ENCODE results near the gene TOGARAM2. TPM values are rescaled to one million over a fixed set of nuclear protein-coding genes. Genes with fewer than 3 reads are reported as not detected.

Gene TOGARAM2
- total and polyA plus RNA-seq, 2 donors = 0.90 to 3.3 TPM

DNA sequence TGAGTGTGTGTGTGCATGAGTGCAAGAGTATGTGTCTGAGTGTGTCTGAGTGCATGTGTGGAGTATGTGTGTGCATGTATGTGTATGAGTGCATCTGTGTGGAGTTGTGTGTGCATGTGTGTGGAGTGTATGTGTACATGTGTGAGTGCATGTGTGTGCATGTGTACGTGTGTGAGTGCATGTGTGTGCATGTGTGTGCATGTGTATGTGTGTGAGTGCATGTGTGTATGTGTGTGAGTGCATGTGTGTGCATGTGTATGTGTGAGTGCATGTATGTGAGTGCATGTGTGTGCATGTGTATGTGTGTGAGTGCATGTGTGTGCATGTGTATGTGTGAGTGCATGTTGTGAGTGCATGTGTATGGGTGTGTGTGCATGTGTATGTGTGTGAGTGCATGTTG lies 23.7 kb downstream of the TOGARAM2 start:
- Histone ChIP-seq H3K4me3 (ENCODE audit: low read length in 2 of 2) (no peak overlapping the region), H3K36me3 (ENCODE audit: control insufficient read depth in 2 of 2, insufficient read depth in 2 of 2, low read length in 1 of 2) (no peaks in the 10 kb centered on the region), H3K4me1 (ENCODE audit: control insufficient read depth in 2 of 2, insufficient read depth in 2 of 2, low read length in 2 of 2) (peaks cover 34 to 40% of the 10 kb centered on the region in 2 donors), H3K9me3 (ENCODE audit: control insufficient read depth in 2 of 2, insufficient read depth in 1 of 2, low read length in 1 of 2) (peaks cover 0 to 1% of the 10 kb centered on the region in 2 donors), H3K27ac (ENCODE audit: low read depth in 1 of 2, low read length in 1 of 2) (no peak overlapping the region), H3K27me3 (ENCODE audit: control insufficient read depth in 2 of 2, insufficient read depth in 1 of 2, low read length in 1 of 2) (no peaks in the 10 kb centered on the region)
- 0% methylated on average over 1 of the region's 1 CpG for WGBS
- no peak for DNase-seq (ENCODE audit: low read depth in 6 of 9, low spot score in 9 of 9)

DNA sequence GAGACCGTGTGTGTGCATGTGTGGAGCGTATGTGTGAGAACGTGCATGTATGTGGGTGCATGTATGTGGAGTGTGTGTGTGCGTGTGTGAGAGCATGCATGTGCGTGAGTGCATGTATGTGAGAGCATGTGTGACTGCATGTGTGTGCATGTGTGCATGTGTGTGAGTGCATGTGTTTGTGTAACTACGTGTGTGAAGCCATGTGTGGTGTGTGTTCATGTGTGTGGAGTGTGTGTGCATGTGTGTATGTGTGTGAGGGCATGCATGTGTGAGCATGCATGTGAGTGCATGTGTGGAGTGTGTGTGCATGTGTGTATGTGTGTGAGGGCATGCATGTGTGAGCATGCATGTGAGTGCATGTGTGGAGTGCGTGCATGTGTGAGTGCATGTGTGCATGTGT lies 24.2 kb downstream of the TOGARAM2 start:
- Histone ChIP-seq H3K27me3 (ENCODE audit: control insufficient read depth in 2 of 2, insufficient read depth in 1 of 2, low read length in 1 of 2) (no peaks in the 10 kb centered on the region), H3K36me3 (ENCODE audit: control insufficient read depth in 2 of 2, insufficient read depth in 2 of 2, low read length in 1 of 2) (no peaks in the 10 kb centered on the region), H3K27ac (ENCODE audit: low read depth in 1 of 2, low read length in 1 of 2) (no peak overlapping the region), H3K9me3 (ENCODE audit: control insufficient read depth in 2 of 2, insufficient read depth in 1 of 2, low read length in 1 of 2) (peaks cover 0 to 1% of the 10 kb centered on the region in 2 donors), H3K4me1 (ENCODE audit: control insufficient read depth in 2 of 2, insufficient read depth in 2 of 2, low read length in 2 of 2) (peaks cover 34 to 40% of the 10 kb centered on the region in 2 donors), H3K4me3 (ENCODE audit: low read length in 2 of 2) (no peak overlapping the region)
- 72% methylated on average over 7 of the region's 7 CpGs for WGBS
- no peak for DNase-seq (ENCODE audit: low read depth in 6 of 9, low spot score in 9 of 9)

DNA sequence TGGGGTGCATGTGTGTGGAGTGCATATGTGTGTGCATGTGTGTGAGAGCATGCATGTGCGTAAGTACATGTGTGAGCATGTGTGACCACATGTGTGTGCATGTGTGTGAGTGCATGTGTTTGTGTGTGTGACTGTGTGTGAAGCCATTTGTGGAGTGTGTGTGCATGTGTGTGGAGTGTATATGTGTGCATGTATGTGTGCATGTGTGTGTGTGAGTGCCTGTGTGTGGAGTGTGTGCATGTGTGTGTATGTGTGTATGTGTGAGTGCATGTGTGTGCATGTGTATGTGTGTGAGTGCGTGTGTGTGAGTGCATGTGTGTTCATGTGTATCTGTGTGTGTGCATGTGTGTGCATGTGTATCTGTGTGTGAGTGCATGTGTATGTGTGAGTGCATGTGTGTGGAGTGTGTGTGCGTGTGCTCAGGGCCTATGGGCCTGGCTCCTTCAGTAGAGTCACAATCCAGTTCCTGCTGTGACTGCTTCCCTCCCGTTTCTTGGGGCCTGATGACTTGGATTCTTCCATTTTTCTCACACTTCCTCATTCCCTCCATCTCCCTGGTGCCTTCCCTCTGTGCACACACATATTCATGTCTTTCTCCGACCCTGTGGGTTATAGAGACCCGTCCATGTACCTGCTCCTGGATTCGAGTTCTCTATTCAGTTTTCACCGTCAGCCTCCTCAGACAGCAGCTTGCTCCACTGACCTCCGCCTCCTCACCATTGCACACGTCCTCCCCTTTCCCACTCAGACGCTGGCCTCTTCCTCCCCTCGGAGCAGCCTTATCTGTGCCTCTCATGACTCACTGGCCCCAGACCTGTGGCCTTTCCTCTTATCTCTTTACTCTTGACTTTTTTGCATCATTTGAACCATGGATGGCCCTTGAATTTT lies 25.2 kb downstream of the TOGARAM2 start:
- DNase-seq (ENCODE audit: low read depth in 6 of 9, low spot score in 9 of 9) = no peak
- 81% methylated on average over 12 of the region's 12 CpGs for WGBS
- no peak overlapping the region for H3K4me3 ChIP-seq (ENCODE audit: low read length in 2 of 2)

DNA sequence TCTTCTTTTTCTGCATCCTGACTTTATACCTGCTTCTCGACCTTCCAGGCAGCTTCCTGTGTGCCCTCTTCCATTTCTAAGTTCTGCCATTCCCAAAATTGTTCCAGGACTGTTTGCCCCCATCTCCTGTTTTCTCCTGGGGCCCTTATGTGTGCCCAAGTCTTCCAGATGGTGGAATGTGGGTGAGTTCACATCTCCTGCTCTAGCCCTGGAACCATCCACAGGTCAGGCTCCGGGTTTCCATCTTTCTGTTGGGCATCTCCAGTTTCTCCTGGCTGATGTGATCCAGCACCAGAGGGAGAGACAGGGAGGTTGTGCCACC lies 25.8 kb downstream of the TOGARAM2 start:
- no peaks in the 10 kb centered on the region for H3K27me3 ChIP-seq (ENCODE audit: control insufficient read depth in 2 of 2, insufficient read depth in 1 of 2, low read length in 1 of 2)
- H3K4me1 ChIP-seq (ENCODE audit: control insufficient read depth in 2 of 2, insufficient read depth in 2 of 2, low read length in 2 of 2) = peaks cover 38 to 40% of the 10 kb centered on the region in 2 donors
- no peaks in the 10 kb centered on the region for H3K36me3 ChIP-seq (ENCODE audit: control insufficient read depth in 2 of 2, insufficient read depth in 2 of 2, low read length in 1 of 2)
- H3K4me3 ChIP-seq (ENCODE audit: low read length in 2 of 2) = no peak overlapping the region
- peaks cover 0 to 1% of the 10 kb centered on the region in 2 donors for H3K9me3 ChIP-seq (ENCODE audit: control insufficient read depth in 2 of 2, insufficient read depth in 1 of 2, low read length in 1 of 2)
- no peak overlapping the region for H3K27ac ChIP-seq (ENCODE audit: low read depth in 1 of 2, low read length in 1 of 2)
- no peak for DNase-seq (ENCODE audit: low read depth in 6 of 9, low spot score in 9 of 9)
- 96% methylated on average over 2 of the region's 2 CpGs for WGBS

More for the DNA sequence above, 25.2 kb downstream of the TOGARAM2 start:
- peaks cover 38 to 40% of the 10 kb centered on the region in 2 donors for H3K4me1 ChIP-seq (ENCODE audit: control insufficient read depth in 2 of 2, insufficient read depth in 2 of 2, low read length in 2 of 2)
- H3K9me3 ChIP-seq (ENCODE audit: control insufficient read depth in 2 of 2, insufficient read depth in 1 of 2, low read length in 1 of 2) = peaks cover 0 to 1% of the 10 kb centered on the region in 2 donors
- no peak overlapping the region for H3K27ac ChIP-seq (ENCODE audit: low read depth in 1 of 2, low read length in 1 of 2)
- H3K36me3 ChIP-seq (ENCODE audit: control insufficient read depth in 2 of 2, insufficient read depth in 2 of 2, low read length in 1 of 2) = no peaks in the 10 kb centered on the region
- H3K27me3 ChIP-seq (ENCODE audit: control insufficient read depth in 2 of 2, insufficient read depth in 1 of 2, low read length in 1 of 2) = no peaks in the 10 kb centered on the region

DNA sequence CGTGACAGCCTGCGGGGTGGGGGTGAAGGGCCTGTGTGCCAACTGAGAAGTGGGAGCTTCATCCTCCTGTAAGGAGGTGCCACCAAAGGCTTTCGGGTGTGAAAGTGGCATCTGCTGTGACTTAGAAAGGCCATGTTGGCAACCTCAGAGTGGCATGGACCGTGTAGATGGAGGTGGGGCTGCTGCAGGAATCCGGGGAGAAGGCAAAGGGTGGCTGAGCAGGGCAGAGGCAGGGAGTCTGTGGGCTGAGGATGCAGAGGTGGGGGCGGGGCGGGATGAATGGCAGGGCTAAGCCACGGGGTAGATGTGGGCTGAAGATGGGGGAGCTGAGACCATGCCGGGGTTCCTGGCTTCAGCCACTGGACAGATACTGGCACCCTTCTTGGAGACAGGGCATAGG lies 28.2 kb downstream of the TOGARAM2 start:
- Histone ChIP-seq H3K36me3 (ENCODE audit: control insufficient read depth in 2 of 2, insufficient read depth in 2 of 2, low read length in 1 of 2) (no peaks in the 10 kb centered on the region), H3K4me3 (ENCODE audit: low read length in 2 of 2) (no peak overlapping the region), H3K9me3 (ENCODE audit: control insufficient read depth in 2 of 2, insufficient read depth in 1 of 2, low read length in 1 of 2) (peaks cover 0 to 1% of the 10 kb centered on the region in 2 donors), H3K27ac (ENCODE audit: low read depth in 1 of 2, low read length in 1 of 2) (peak overlapping the region; percentile 85 to 89), H3K4me1 (ENCODE audit: control insufficient read depth in 2 of 2, insufficient read depth in 2 of 2, low read length in 2 of 2) (peaks cover 53 to 58% of the 10 kb centered on the region in 2 donors), H3K27me3 (ENCODE audit: control insufficient read depth in 2 of 2, insufficient read depth in 1 of 2, low read length in 1 of 2) (no peaks in the 10 kb centered on the region)
- 88% methylated on average over 9 of the region's 9 CpGs for WGBS
- DNase-seq (ENCODE audit: low read depth in 6 of 9, low spot score in 9 of 9) = peak in 1 of 9 donors; percentile 17

DNA sequence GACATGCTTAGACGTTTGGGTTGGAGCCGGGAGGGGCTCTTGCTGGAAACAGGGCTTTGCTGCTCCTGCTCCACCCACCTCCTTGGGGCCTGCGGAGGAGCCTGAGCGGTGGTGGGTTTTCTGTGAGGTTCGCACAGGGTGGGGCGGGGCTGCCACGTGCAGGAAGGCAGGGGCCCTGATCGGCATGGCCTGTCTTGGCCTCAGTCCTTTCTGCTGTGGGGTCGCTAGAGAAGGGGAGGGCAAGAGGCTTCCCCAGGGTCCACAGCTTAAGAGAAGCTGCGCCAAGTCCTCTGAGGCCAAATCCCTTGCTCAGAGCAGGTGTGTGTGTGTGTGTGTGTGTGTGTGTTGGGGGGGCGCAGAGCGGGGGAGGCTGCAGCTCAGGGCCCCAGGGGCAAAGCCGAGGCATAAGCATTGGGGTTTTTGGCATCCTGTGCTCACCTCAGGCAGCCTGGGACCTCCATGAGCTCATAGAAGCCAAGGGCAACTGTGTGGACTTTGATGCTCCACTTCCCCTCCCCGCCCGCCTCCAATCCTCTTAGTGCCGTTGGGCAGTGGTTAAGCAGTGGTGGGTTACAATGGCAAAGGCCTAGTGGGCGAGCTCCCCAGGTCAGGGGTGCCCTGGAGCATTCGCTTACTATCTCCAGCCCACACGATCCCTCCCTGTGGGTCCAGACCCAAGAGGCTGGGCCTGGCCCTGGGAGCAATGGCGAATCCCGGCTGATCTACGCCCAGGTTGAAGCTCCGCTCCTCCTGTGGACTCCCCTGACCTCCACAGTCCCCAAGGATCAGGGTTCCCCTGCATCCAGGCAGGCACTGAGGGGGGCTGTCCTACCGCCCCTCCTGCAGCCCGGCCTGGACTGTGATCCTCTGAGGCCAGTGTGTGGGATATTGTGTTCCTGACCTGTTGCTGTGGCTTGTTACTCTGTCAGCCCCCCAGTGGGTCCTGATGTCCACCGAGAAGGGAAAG lies 28.9 kb downstream of the TOGARAM2 start:
- WGBS = 52% methylated on average over 26 of the region's 26 CpGs
- peaks cover 60 to 65% of the 10 kb centered on the region in 2 donors for H3K4me1 ChIP-seq (ENCODE audit: control insufficient read depth in 2 of 2, insufficient read depth in 2 of 2, low read length in 2 of 2)
- H3K27ac ChIP-seq (ENCODE audit: low read depth in 1 of 2, low read length in 1 of 2) = peak overlapping the region; percentile 85 to 89
- no peaks in the 10 kb centered on the region for H3K27me3 ChIP-seq (ENCODE audit: control insufficient read depth in 2 of 2, insufficient read depth in 1 of 2, low read length in 1 of 2)
- peaks cover 0 to 1% of the 10 kb centered on the region in 2 donors for H3K9me3 ChIP-seq (ENCODE audit: control insufficient read depth in 2 of 2, insufficient read depth in 1 of 2, low read length in 1 of 2)
- H3K36me3 ChIP-seq (ENCODE audit: control insufficient read depth in 2 of 2, insufficient read depth in 2 of 2, low read length in 1 of 2) = no peaks in the 10 kb centered on the region
- no peak overlapping the region for H3K4me3 ChIP-seq (ENCODE audit: low read length in 2 of 2)
- peak in 3 of 9 donors; percentile 45 to 84 (median 65) for DNase-seq (ENCODE audit: low read depth in 6 of 9, low spot score in 9 of 9)

DNA sequence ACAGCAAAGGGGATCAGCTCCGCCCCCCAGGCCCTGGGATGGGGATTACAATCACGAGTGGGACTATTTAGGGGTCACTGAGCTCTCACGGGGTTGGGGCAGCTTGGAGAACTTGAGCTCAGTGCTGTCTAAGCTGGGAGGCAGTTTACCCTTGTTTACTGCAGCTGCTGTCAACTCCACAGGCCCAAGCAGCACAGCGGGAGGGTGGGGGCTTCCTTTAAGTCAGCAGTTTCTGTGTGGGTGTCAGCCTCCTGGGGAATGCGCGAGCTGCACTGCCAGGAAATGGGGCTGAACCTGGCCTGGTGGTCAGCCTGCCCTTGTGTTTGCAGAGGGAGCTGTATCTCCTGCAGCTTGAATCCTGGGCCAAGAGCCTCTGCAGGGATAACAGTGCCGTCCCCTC lies 29.8 kb downstream of the TOGARAM2 start:
- no peak overlapping the region for H3K4me3 ChIP-seq (ENCODE audit: low read length in 2 of 2)
- DNase-seq (ENCODE audit: low read depth in 6 of 9, low spot score in 9 of 9) = peak in 5 of 9 donors; percentile 62 to 90 (median 78)
- no peaks in the 10 kb centered on the region for H3K27me3 ChIP-seq (ENCODE audit: control insufficient read depth in 2 of 2, insufficient read depth in 1 of 2, low read length in 1 of 2)
- H3K36me3 ChIP-seq (ENCODE audit: control insufficient read depth in 2 of 2, insufficient read depth in 2 of 2, low read length in 1 of 2) = no peaks in the 10 kb centered on the region
- peaks cover 0 to 1% of the 10 kb centered on the region in 2 donors for H3K9me3 ChIP-seq (ENCODE audit: control insufficient read depth in 2 of 2, insufficient read depth in 1 of 2, low read length in 1 of 2)
- peak overlapping the region; percentile 85 to 89 for H3K27ac ChIP-seq (ENCODE audit: low read depth in 1 of 2, low read length in 1 of 2)
- peaks cover 69 to 75% of the 10 kb centered on the region in 2 donors for H3K4me1 ChIP-seq (ENCODE audit: control insufficient read depth in 2 of 2, insufficient read depth in 2 of 2, low read length in 2 of 2)
- WGBS = 19% methylated on average over 7 of the region's 7 CpGs

DNA sequence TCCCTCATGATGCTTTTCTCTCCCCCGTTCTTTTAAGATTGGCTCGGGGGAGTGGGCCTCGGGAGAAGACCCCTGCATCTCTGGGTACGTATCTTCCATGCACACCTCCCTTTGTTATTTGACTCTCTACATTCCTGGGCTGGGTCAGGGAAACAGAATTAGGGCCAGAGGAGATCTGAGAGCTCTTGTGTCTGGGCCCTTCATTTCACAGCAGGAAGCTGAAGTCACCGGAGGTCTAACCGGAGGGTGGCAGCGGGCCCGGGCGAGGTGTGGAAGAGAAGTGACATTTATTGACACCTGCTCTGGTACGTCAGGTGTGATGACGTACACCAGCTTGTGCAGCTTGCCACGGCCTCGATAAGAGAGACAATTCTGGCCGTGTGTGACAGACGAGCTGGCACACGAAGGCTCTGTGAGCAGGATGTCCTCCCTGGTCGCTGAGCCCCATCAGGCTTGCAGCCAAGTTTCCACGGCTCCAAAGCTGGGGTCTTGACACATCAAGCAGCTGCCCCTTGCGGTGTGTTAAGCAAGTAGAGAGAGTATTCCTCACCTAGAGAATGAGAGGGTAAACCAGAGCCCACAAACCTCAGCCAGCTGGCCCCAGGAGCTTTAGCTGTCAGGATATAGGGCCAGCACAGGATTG lies 30.4 kb downstream of the TOGARAM2 start:
- Histone ChIP-seq H3K4me1 (ENCODE audit: control insufficient read depth in 2 of 2, insufficient read depth in 2 of 2, low read length in 2 of 2) (peaks cover 75 to 81% of the 10 kb centered on the region in 2 donors), H3K4me3 (ENCODE audit: low read length in 2 of 2) (no peak overlapping the region), H3K36me3 (ENCODE audit: control insufficient read depth in 2 of 2, insufficient read depth in 2 of 2, low read length in 1 of 2) (no peaks in the 10 kb centered on the region), H3K27me3 (ENCODE audit: control insufficient read depth in 2 of 2, insufficient read depth in 1 of 2, low read length in 1 of 2) (no peaks in the 10 kb centered on the region), H3K9me3 (ENCODE audit: control insufficient read depth in 2 of 2, insufficient read depth in 1 of 2, low read length in 1 of 2) (peaks cover 0 to 1% of the 10 kb centered on the region in 2 donors), H3K27ac (ENCODE audit: low read depth in 1 of 2, low read length in 1 of 2) (peak overlapping the region; percentile 85 to 89)
- DNase-seq (ENCODE audit: low read depth in 6 of 9, low spot score in 9 of 9) = peak in 5 of 9 donors; percentile 47 to 88 (median 69)
- 20% methylated on average over 19 of the region's 19 CpGs for WGBS

Measured in thymus (tissue), 11 donors.